SK-N-SH (cell line): ENCODE measurements around the gene SREBF2. TPM values are rescaled to one million over a fixed set of nuclear protein-coding genes. Genes with fewer than 3 reads are reported as not detected.
A peak's percentile ranks its signal among the peaks of the same experiment; 100 is the strongest.

Experiments used
- CTCF ChIA-PET: fragments of 300-600, 350-600 bp; formaldehyde crosslinking; extraction: SDS; loops from one replicate; lab custom pipeline; 2021; lab: Yijun Ruan, JAX
- POLR2A ChIA-PET: fragments of 350-600 bp; sonication (Branson Sonifier 250); formaldehyde crosslinking; extraction: SDS; loops from one replicate; lab custom pipeline; 2020; ENCODE audit warnings: antibody characterized with exemption, inconsistent platforms; lab: Yijun Ruan, JAX
- DNase-seq: peaks from one replicate; pipeline ENCODE4 v3.0.0; 2012
- H2AFZ ChIP-seq: fragments of 200-600 bp; sonication (generic); 2 replicates; pipeline ENCODE4 v1.8.1; 2016; ENCODE audit warnings: antibody characterized with exemption, mild to moderate bottlenecking, low read depth
- H3F3A ChIP-seq: fragments of 200-600 bp; sonication (generic); replicated peaks from 2 replicates; pipeline ENCODE3; 2016; ENCODE audit warnings: antibody characterized with exemption, mild to moderate bottlenecking; ENCODE audit not compliant: insufficient read depth
- H3K27ac ChIP-seq, 2 experiments: fragments of 200-500 bp in 1 of 2; fragments of 200-600 bp in 1 of 2; sonication (Bioruptor generic) in 1 of 2; sonication (generic), shearing (Covaris generic) in 1 of 2; 2 replicates each; pipeline versions ENCODE4 v1.5.1 to v1.6.1; 2014 to 2016; ENCODE audit warnings: low read depth in 2 of 2, inconsistent platforms in 1 of 2, low read length in 1 of 2, mild to moderate bottlenecking in 1 of 2, mixed read lengths in 1 of 2
- H3K27me3 ChIP-seq: fragments of 200-600 bp; sonication (generic), shearing (Covaris generic); 2 replicates; pipeline ENCODE4 v1.6.1; 2016; ENCODE audit warnings: mixed run types; ENCODE audit not compliant: insufficient read depth
- H3K36me3 ChIP-seq, 2 experiments: fragments of 200-500 bp in 1 of 2; fragments of 200-600 bp in 1 of 2; sonication (Bioruptor generic) in 1 of 2; sonication (generic) in 1 of 2; replicated peaks in 1 of 2; 2 replicates each; pipeline versions ENCODE3 to v1.5.1; 2014 to 2016; ENCODE audit warnings: low read length in 1 of 2, mild to moderate bottlenecking in 1 of 2; ENCODE audit not compliant: insufficient read depth in 2 of 2, control insufficient read depth in 1 of 2
- H3K4me1 ChIP-seq, 2 experiments: fragments of 200-500 bp in 1 of 2; fragments of 200-600 bp in 1 of 2; sonication (Bioruptor generic) in 1 of 2; sonication (generic), shearing (Covaris generic) in 1 of 2; 2 replicates each; pipeline versions ENCODE4 v1.5.1 to v1.6.1; 2014 to 2016; ENCODE audit warnings: low read depth in 1 of 2, low read length in 1 of 2, mixed run types in 1 of 2; ENCODE audit not compliant: insufficient read depth in 2 of 2, control insufficient read depth in 1 of 2
- H3K4me2 ChIP-seq: fragments of 200-600 bp; sonication (generic), shearing (Covaris generic); 2 replicates; pipeline ENCODE4 v1.6.1; 2017; ENCODE audit warnings: mixed run types
- H3K4me3 ChIP-seq, 2 experiments: fragments of 200-500 bp in 1 of 2; fragments of 200-600 bp in 1 of 2; sonication (Bioruptor generic) in 1 of 2; sonication (generic), shearing (Covaris generic) in 1 of 2; 2 replicates each; pipeline versions ENCODE4 v1.5.1 to v1.8.1; 2014 to 2016; ENCODE audit warnings: low read depth in 2 of 2, inconsistent platforms in 1 of 2, low read length in 1 of 2, mild to moderate bottlenecking in 1 of 2, mixed read lengths in 1 of 2, moderate library complexity in 1 of 2
- H3K79me2 ChIP-seq: fragments of 200-600 bp; sonication (generic); 2 replicates; pipeline ENCODE4 v1.8.1; 2017; ENCODE audit warnings: mild to moderate bottlenecking; ENCODE audit not compliant: insufficient read depth
- H3K9ac ChIP-seq: fragments of 200-600 bp; sonication (generic); 2 replicates; pipeline ENCODE4 v1.6.1; 2017; ENCODE audit warnings: mixed run types
- H3K9me2 ChIP-seq: fragments of 200-600 bp; sonication (generic); 2 replicates; pipeline ENCODE4 v1.6.1; 2017; ENCODE audit warnings: mixed run types
- H3K9me3 ChIP-seq: fragments of 200-600 bp; sonication (generic); 2 replicates; pipeline ENCODE4 v1.6.1; 2017; ENCODE audit warnings: mixed run types, mild to moderate bottlenecking, moderate library complexity
- H4K20me1 ChIP-seq: fragments of 200-600 bp; sonication (generic); 2 replicates; pipeline ENCODE4 v1.6.1; 2017; ENCODE audit warnings: mild to moderate bottlenecking, mixed run types; ENCODE audit not compliant: insufficient read depth
- CHD2 ChIP-seq: fragments of 150-350 bp; IDR thresholded peaks from 2 replicates; pipeline ENCODE4 v1.6.1; 2018; ENCODE audit warnings: low read length; ENCODE audit not compliant: partially characterized antibody
- ELF1 ChIP-seq: IDR thresholded peaks from 2 replicates; pipeline ENCODE4 v1.4.0; 2012
- EP300 ChIP-seq, 2 experiments: IDR thresholded peaks; 2 replicates each; pipeline versions ENCODE4 v1.4.0 to v1.6.1; 2012; ENCODE audit warnings: borderline replicate concordance in 1 of 2, low read depth in 1 of 2, low read length in 1 of 2
- EZH2phosphoT487 ChIP-seq: fragments of 200-600 bp; sonication (generic); IDR thresholded peaks from 2 replicates; pipeline ENCODE4 v1.6.1; 2017; ENCODE audit warnings: low read depth, mixed run types, mild to moderate bottlenecking, antibody characterized with exemption, moderate library complexity, borderline replicate concordance
- FOSL2 ChIP-seq: IDR thresholded peaks from 2 replicates; pipeline ENCODE4 v1.4.0; 2012; ENCODE audit warnings: low read depth, mild to moderate bottlenecking, moderate library complexity, borderline replicate concordance
- MXI1 ChIP-seq: IDR thresholded peaks from 2 replicates; pipeline ENCODE4 v1.6.1; 2012; ENCODE audit warnings: mild to moderate bottlenecking, low read depth, low read length, improper control_type of control experiment
- NFIC ChIP-seq: IDR thresholded peaks from 2 replicates; pipeline ENCODE4 v1.4.0; 2012; ENCODE audit warnings: borderline replicate concordance
- RFX5 ChIP-seq: IDR thresholded peaks from 2 replicates; pipeline ENCODE4 v1.6.1; 2012; ENCODE audit warnings: mild to moderate bottlenecking, improper control_type of control experiment, low read length
- RXRA ChIP-seq: IDR thresholded peaks from 2 replicates; pipeline ENCODE4 v1.4.0; 2012; ENCODE audit warnings: low read depth, mild to moderate bottlenecking, borderline replicate concordance
- SIN3A ChIP-seq: IDR thresholded peaks from 2 replicates; pipeline ENCODE4 v1.6.1; 2012; ENCODE audit warnings: low read depth, mild to moderate bottlenecking, low read length, moderate library complexity, borderline replicate concordance
- SMC3 ChIP-seq: IDR thresholded peaks from 2 replicates; pipeline ENCODE4 v1.6.1; 2012; ENCODE audit warnings: low read depth, low read length, improper control_type of control experiment
- TAF1 ChIP-seq: IDR thresholded peaks from 2 replicates; pipeline ENCODE4 v1.6.1; 2012; ENCODE audit warnings: low read depth, mild to moderate bottlenecking, low read length, moderate library complexity, borderline replicate concordance
- YY1 ChIP-seq: IDR thresholded peaks from 2 replicates; pipeline ENCODE4 v1.4.0; 2012; ENCODE audit warnings: low read depth, mild to moderate bottlenecking
- WGBS: methylation state at CpG from one replicate; pipeline ENCODE4 v1.1.6; 2017; ENCODE audit warnings: low lambda C conversion rate; 5-methylcytosine and 5-hydroxymethylcytosine counted together
- polyA plus RNA-seq, 3 experiments: library from polyadenylated mRNA; depleted of rRNA; stranded (reverse); fragments of >200 nt; gene quantifications; 2 replicates each; pipeline ENCODE4 v1.2.3, GENCODE V29; 2012
- TF ChIP-seq, protein P1 (sequence below): fragments of 200-600 bp; sonication (generic); IDR thresholded peaks from 2 replicates; pipeline ENCODE4 v1.6.1; 2017; ENCODE audit warnings: antibody characterized with exemption, mild to moderate bottlenecking, moderate library complexity
- TF ChIP-seq, protein P2 (sequence below): IDR thresholded peaks from 2 replicates; pipeline ENCODE4 v1.4.0; 2012; ENCODE audit warnings: low read depth
- TF ChIP-seq, protein P3 (sequence below): fragments of 150-350 bp; IDR thresholded peaks from 2 replicates; pipeline ENCODE4 v1.6.1; 2016; ENCODE audit warnings: mild to moderate bottlenecking, low read depth, low read length
- TF ChIP-seq, protein P4 (sequence below): IDR thresholded peaks from 2 replicates; pipeline ENCODE4 v1.6.1; 2012; ENCODE audit warnings: mild to moderate bottlenecking, low read depth, low read length, moderate library complexity
- TF ChIP-seq, protein P5 (sequence below): IDR thresholded peaks from 2 replicates; pipeline ENCODE4 v1.4.0; 2012; ENCODE audit warnings: low read depth, borderline replicate concordance

Gene SREBF2
- polyA plus RNA-seq, 1 of the 3 experiments (the other 2 are of a cell fraction): 7.5 TPM

DNA sequence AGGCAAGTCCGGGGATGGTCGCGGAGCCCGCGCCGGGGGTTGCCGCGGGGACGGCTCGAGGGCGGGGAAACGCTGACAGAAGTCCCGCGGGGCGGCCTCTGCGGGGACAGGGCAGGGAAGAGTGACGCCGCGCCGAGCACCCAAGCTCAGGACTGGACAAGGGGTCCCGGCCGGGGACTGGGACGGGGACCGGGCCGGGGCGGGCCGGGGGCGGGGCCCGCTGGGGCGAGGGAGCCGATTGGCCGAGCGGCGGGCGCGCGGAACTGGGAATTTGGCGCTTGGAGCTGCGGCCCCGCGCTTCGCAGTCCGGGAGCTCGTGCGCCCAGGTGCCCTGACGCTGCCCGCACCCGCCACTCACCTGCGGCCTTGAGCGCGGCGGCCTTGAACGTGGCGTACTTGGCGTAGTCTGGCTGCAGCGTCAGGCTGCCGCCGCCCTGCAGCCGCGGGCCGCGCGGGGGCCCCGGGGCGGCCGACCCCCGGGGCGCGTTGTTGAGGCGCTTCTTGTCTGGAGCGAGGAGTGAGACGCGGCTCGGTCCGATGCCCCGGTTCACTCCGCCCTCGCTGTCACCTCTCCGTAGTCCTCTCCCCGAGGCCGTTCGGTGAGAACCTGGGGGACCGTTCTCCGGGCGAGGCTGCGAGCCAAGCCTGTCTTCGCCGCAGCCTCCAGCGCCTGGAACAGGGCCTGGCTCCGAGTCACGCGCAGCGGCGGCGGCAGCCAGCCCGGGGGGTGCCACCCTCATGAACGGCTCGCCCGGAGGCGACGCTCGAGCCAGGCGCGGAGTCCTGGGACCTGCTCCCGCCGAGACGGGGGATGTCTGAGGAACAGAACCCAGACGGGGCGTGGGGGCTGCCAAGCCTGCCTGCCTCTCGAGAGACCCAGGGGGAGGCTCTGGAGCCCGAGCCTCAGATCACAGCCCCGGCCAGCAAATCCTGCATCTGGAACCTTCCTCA, 77.4 kb downstream of the SREBF2 start (continued):
- TF ChIP-seq SMC3: no peak
- TF ChIP-seq, all 33 proteins: peak for 0

DNA sequence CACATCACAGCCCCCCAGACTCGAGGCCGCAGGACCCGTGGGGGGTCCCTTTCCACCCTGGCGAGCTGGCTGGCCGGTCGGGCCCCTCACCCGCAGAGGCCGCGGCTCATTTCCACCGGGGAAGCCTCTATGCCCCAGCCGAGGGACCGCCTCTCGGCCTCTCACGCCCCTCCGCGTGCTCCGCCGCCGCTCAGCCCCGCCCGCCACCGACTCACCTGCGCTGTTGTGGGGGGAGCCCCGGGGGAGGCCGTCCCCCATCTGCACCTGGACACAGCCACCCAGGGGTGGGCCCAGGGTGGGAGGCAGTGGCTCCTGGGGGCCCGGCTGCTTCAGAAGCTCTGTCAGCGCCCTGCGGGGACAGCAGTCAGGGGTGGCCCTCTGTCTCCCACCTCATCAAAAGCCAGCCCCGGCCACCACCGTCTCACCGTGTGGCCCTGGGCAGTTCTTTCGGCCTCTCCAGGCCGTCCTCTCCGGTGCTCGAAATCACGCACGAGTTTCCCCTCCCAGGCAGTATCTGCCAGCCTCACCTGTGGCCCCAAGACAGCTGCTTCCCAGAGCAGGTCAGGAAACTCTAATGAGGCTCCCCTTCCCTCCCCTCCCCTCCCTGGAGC, 78.2 kb downstream of the SREBF2 start:
- Histone ChIP-seq H3K27me3 (peaks cover 26% of the 10 kb centered on the region; the same call in 1 of the 2 replicates), H3K4me3 (no peak overlapping the region), H4K20me1 (no peaks in the 10 kb centered on the region), H3K4me1 (no peaks in the 10 kb centered on the region; a peak in 1 of 4 replicates), H3K27ac (no peak overlapping the region), H3F3A (no peaks in the 10 kb centered on the region), H3K4me2 (peak overlapping the region; percentile 33; the same call in 1 of the 2 replicates), H3K9ac (no peak overlapping the region), H2AFZ (no peak overlapping the region), H3K79me2 (no peaks in the 10 kb centered on the region), H3K9me3 (no peaks in the 10 kb centered on the region), H3K9me2 (no peaks in the 10 kb centered on the region), H3K36me3 (no peaks in the 10 kb centered on the region)
- no CpG with 5 or more reads among the region's 37 CpGs for WGBS
- ChIA-PET CTCF (interaction anchor here (1.4 to 1.5 kb wide), 2 partner anchors 15 to 214 kb away, joined by 5 read pairs; partner anchors contain the start of gene TNFRSF13C), POLR2A (no interaction called here)
- DNase-seq: no peak
- TF ChIP-seq RFX5 (no peak), SIN3A (no peak), RXRA (no peak), TAF1 (no peak), ELF1 (no peak), NFIC (no peak), YY1 (no peak), FOSL2 (no peak), EP300 (IDR thresholded peaks at IDR 0.05; ENCODE audit: borderline replicate concordance in 1 of 2, low read depth in 1 of 2, low read length in 1 of 2) (no peak), CHD2 (no peak), EZH2phosphoT487 (no peak), MXI1 (no peak)
- TF ChIP-seq, protein P1, sequence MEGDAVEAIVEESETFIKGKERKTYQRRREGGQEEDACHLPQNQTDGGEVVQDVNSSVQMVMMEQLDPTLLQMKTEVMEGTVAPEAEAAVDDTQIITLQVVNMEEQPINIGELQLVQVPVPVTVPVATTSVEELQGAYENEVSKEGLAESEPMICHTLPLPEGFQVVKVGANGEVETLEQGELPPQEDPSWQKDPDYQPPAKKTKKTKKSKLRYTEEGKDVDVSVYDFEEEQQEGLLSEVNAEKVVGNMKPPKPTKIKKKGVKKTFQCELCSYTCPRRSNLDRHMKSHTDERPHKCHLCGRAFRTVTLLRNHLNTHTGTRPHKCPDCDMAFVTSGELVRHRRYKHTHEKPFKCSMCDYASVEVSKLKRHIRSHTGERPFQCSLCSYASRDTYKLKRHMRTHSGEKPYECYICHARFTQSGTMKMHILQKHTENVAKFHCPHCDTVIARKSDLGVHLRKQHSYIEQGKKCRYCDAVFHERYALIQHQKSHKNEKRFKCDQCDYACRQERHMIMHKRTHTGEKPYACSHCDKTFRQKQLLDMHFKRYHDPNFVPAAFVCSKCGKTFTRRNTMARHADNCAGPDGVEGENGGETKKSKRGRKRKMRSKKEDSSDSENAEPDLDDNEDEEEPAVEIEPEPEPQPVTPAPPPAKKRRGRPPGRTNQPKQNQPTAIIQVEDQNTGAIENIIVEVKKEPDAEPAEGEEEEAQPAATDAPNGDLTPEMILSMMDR: no peak
- TF ChIP-seq, protein P2, sequence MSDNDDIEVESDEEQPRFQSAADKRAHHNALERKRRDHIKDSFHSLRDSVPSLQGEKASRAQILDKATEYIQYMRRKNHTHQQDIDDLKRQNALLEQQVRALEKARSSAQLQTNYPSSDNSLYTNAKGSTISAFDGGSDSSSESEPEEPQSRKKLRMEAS: no peak
- TF ChIP-seq, protein P3, sequence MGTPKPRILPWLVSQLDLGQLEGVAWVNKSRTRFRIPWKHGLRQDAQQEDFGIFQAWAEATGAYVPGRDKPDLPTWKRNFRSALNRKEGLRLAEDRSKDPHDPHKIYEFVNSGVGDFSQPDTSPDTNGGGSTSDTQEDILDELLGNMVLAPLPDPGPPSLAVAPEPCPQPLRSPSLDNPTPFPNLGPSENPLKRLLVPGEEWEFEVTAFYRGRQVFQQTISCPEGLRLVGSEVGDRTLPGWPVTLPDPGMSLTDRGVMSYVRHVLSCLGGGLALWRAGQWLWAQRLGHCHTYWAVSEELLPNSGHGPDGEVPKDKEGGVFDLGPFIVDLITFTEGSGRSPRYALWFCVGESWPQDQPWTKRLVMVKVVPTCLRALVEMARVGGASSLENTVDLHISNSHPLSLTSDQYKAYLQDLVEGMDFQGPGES: no peak
- TF ChIP-seq, protein P4, sequence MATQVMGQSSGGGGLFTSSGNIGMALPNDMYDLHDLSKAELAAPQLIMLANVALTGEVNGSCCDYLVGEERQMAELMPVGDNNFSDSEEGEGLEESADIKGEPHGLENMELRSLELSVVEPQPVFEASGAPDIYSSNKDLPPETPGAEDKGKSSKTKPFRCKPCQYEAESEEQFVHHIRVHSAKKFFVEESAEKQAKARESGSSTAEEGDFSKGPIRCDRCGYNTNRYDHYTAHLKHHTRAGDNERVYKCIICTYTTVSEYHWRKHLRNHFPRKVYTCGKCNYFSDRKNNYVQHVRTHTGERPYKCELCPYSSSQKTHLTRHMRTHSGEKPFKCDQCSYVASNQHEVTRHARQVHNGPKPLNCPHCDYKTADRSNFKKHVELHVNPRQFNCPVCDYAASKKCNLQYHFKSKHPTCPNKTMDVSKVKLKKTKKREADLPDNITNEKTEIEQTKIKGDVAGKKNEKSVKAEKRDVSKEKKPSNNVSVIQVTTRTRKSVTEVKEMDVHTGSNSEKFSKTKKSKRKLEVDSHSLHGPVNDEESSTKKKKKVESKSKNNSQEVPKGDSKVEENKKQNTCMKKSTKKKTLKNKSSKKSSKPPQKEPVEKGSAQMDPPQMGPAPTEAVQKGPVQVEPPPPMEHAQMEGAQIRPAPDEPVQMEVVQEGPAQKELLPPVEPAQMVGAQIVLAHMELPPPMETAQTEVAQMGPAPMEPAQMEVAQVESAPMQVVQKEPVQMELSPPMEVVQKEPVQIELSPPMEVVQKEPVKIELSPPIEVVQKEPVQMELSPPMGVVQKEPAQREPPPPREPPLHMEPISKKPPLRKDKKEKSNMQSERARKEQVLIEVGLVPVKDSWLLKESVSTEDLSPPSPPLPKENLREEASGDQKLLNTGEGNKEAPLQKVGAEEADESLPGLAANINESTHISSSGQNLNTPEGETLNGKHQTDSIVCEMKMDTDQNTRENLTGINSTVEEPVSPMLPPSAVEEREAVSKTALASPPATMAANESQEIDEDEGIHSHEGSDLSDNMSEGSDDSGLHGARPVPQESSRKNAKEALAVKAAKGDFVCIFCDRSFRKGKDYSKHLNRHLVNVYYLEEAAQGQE: no peak
- TF ChIP-seq, protein P5, sequence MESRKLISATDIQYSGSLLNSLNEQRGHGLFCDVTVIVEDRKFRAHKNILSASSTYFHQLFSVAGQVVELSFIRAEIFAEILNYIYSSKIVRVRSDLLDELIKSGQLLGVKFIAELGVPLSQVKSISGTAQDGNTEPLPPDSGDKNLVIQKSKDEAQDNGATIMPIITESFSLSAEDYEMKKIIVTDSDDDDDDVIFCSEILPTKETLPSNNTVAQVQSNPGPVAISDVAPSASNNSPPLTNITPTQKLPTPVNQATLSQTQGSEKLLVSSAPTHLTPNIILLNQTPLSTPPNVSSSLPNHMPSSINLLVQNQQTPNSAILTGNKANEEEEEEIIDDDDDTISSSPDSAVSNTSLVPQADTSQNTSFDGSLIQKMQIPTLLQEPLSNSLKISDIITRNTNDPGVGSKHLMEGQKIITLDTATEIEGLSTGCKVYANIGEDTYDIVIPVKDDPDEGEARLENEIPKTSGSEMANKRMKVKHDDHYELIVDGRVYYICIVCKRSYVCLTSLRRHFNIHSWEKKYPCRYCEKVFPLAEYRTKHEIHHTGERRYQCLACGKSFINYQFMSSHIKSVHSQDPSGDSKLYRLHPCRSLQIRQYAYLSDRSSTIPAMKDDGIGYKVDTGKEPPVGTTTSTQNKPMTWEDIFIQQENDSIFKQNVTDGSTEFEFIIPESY: no peak
